ENCODE data around the gene LAIR1.

The LAIR1 gene

DNA sequence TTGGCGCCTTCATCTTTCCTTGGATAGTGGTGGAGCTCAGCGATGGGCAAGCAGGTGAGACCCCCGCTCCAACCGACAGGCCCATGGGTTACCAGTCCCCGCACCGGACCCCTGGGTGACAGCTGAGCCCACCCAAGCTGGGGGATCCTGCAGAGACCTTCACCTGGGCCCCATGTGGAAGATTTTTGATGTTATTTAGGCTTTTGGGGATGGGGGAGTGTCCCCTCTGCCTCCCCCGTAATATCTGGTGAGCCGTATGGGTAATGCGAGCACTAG, 46.8 kb downstream of the LAIR1 start (continued):
- TF ChIP-seq ZNF626 (tag by site-specific recombination; IDR thresholded peaks at IDR 0.05) (no peak), ZNF544 (tag by site-specific recombination; IDR thresholded peaks at IDR 0.05) (no peak), ZNF76 (tag by site-specific recombination; IDR thresholded peaks at IDR 0.05; ENCODE audit: borderline replicate concordance, low read depth) (no peak), KLF8 (tag by site-specific recombination; IDR thresholded peaks at IDR 0.05) (no peak), ZNF747 (tag by site-specific recombination; IDR thresholded peaks at IDR 0.05) (no peak), ZNF2 (tag by site-specific recombination; IDR thresholded peaks at IDR 0.05) (no peak)
- TF ChIP-seq, protein P1, sequence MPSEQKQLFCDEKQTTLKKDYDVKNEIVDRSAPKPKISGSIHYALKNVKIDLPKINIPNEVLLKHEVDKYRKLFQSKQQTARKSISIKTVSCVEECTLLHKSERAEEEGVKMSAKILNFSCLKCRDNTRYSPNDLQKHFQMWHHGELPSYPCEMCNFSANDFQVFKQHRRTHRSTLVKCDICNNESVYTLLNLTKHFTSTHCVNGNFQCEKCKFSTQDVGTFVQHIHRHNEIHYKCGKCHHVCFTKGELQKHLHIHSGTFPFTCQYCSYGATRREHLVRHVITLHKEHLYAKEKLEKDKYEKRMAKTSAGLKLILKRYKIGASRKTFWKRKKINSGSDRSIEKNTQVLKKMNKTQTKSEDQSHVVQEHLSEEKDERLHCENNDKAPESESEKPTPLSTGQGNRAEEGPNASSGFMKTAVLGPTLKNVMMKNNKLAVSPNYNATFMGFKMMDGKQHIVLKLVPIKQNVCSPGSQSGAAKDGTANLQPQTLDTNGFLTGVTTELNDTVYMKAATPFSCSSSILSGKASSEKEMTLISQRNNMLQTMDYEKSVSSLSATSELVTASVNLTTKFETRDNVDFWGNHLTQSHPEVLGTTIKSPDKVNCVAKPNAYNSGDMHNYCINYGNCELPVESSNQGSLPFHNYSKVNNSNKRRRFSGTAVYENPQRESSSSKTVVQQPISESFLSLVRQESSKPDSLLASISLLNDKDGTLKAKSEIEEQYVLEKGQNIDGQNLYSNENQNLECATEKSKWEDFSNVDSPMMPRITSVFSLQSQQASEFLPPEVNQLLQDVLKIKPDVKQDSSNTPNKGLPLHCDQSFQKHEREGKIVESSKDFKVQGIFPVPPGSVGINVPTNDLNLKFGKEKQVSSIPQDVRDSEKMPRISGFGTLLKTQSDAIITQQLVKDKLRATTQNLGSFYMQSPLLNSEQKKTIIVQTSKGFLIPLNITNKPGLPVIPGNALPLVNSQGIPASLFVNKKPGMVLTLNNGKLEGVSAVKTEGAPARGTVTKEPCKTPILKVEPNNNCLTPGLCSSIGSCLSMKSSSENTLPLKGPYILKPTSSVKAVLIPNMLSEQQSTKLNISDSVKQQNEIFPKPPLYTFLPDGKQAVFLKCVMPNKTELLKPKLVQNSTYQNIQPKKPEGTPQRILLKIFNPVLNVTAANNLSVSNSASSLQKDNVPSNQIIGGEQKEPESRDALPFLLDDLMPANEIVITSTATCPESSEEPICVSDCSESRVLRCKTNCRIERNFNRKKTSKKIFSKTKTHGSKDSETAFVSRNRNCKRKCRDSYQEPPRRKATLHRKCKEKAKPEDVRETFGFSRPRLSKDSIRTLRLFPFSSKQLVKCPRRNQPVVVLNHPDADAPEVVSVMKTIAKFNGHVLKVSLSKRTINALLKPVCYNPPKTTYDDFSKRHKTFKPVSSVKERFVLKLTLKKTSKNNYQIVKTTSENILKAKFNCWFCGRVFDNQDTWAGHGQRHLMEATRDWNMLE (tag by site-specific recombination; conservative IDR thresholded peaks at IDR 0.05; ENCODE audit: low read depth) = no peak
- TF ChIP-seq, protein P2, sequence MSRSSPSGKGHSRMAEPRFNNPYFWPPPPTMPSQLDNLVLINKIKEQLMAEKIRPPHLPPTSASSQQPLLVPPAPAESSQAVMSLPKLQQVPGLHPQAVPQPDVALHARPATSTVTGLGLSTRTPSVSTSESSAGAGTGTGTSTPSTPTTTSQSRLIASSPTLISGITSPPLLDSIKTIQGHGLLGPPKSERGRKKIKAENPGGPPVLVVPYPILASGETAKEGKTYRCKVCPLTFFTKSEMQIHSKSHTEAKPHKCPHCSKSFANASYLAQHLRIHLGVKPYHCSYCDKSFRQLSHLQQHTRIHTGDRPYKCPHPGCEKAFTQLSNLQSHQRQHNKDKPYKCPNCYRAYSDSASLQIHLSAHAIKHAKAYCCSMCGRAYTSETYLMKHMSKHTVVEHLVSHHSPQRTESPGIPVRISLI (tag by site-specific recombination; IDR thresholded peaks at IDR 0.05) = no peak

DNA sequence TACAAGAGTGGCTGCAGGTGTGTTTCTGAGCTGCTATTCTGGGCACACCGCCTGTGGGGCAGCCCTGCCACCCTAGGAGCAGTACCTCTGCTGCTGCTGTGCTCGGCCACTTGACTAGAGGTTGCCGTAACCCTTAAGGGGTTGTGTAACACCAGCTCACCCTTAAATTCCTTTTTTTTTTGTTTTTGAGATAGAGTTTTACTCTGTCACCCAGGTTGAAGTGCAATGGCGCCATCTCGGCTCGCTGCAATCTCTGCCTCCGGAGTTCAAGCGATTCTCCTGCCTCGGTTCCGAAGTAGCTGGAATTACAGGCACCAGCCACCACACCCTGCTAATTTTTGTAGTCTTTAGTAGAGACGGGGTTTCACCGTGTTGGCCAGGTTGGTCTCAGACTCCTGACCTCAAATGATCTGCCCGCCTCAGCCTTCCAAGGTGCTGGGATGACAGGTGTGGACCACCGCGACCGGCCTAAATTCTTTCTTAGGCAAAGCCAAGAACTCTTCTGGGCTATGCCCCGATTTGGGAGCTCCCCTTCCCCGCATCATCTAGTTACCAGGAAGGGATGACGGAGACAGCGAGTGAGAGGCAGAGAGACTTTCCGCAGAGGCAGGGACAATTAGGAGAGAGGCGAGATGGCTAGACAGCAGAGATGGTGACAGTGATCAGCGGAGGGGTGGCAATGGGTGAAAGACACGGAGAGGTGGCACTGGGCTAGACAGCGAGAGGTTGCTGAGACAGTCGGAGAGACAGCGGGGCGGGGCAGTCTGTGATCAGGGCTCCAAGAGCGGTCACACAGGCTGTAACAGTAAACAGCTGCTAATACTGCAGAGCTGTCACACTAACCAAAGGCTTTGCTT, 47.4 kb downstream of the LAIR1 start:
- Histone ChIP-seq H3K4me3 (ENCODE audit: low read depth, low read length) (no peak overlapping the region), H3K4me1 (ENCODE audit: control insufficient read depth, insufficient read depth, low read length) (no peaks in the 10 kb centered on the region), H3K36me3 (ENCODE audit: control insufficient read depth in 2 of 2, insufficient read depth in 1 of 2, low read length in 2 of 2) (no peaks in the 10 kb centered on the region), H3K9me3 (ENCODE audit: control insufficient read depth, insufficient read depth, low read depth, low read length) (no peaks in the 10 kb centered on the region; the same call in 1 of the 2 replicates), H3K27ac (ENCODE audit: extremely low read depth, low read depth, low read length) (no peak overlapping the region)
- CTCF ChIA-PET = interaction anchor here (0.6 to 2.3 kb wide), 5 partner anchors 7 to 106 kb away, joined by 3 to 10 read pairs (median 3); no protein-coding TSS in a partner anchor
- POLR2A ChIA-PET = interaction anchor here (1.1 kb wide), 1 partner anchor 116 kb away, joined by 3 read pairs; no protein-coding TSS in a partner anchor
- TF ChIP-seq ZNF837 (tag by site-specific recombination; IDR thresholded peaks at IDR 0.05) (no peak), ZBTB17 (tag by site-specific recombination; IDR thresholded peaks at IDR 0.05) (no peak), TRIM28 (IDR thresholded peaks at IDR 0.05; ENCODE audit: borderline replicate concordance, low read length) (no peak)

DNA sequence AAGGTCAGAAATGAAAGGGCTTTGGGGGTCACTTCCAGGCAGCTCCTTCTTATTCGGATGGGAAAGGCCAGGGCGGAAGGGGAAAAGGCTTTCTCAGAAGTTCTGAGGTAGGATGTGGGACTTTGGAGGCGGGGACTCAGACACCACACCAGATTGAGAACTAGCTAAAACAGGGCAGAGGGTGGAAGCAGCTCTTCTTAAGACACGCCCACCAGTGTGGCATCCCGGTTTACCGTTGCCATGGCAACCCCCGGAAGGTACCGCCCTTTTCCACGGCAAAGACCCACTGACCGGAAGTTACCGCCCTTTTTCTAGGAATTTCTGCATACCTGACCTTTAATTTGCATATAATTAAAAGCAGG, 48.0 kb downstream of the LAIR1 start:
- ChIA-PET CTCF (interaction anchor here (0.5 to 2.3 kb wide), 6 partner anchors 8 to 144 kb away, joined by 3 to 10 read pairs (median 4); partner anchors contain the start of gene TMC4), POLR2A (interaction anchor here (1.1 kb wide), 1 partner anchor 115 kb away, joined by 3 read pairs; no protein-coding TSS in a partner anchor)
- Histone ChIP-seq H3K4me1 (ENCODE audit: control insufficient read depth, insufficient read depth, low read length) (no peaks in the 10 kb centered on the region), H3K36me3 (ENCODE audit: control insufficient read depth in 2 of 2, insufficient read depth in 1 of 2, low read length in 2 of 2) (no peaks in the 10 kb centered on the region), H3K4me3 (ENCODE audit: low read depth, low read length) (no peak overlapping the region), H3K27ac (ENCODE audit: extremely low read depth, low read depth, low read length) (no peak overlapping the region), H3K9me3 (ENCODE audit: control insufficient read depth, insufficient read depth, low read depth, low read length) (no peaks in the 10 kb centered on the region; the same call in 1 of the 2 replicates)
- TF ChIP-seq, protein P3, sequence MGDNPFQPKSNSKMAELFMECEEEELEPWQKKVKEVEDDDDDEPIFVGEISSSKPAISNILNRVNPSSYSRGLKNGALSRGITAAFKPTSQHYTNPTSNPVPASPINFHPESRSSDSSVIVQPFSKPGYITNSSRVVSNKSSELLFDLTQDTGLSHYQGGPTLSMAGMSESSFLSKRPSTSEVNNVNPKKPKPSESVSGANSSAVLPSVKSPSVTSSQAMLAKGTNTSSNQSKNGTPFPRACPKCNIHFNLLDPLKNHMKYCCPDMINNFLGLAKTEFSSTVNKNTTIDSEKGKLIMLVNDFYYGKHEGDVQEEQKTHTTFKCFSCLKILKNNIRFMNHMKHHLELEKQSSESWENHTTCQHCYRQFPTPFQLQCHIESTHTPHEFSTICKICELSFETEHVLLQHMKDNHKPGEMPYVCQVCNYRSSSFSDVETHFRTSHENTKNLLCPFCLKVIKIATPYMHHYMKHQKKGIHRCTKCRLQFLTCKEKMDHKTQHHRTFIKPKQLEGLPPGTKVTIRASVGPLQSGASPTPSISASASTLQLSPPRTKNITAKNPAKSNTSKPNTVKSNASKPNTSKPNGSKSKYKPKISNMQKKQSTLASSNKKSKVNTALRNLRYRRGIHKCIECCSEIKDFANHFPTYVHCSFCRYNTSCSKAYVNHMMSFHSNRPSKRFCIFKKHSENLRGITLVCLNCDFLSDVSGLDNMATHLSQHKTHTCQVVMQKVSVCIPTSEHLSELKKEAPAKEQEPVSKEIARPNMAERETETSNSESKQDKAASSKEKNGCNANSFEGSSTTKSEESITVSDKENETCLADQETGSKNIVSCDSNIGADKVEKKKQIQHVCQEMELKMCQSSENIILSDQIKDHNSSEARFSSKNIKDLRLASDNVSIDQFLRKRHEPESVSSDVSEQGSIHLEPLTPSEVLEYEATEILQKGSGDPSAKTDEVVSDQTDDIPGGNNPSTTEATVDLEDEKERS (tag by site-specific recombination; IDR thresholded peaks at IDR 0.05) = no peak
- no peak for TF ChIP-seq ZNF354C (tag by site-specific recombination; IDR thresholded peaks at IDR 0.05; ENCODE audit: borderline replicate concordance, low read depth)
- TF ChIP-seq ZNF23 (tag by site-specific recombination; IDR thresholded peaks at IDR 0.05; ENCODE audit: borderline replicate concordance) = no peak
- TF ChIP-seq, protein P4, sequence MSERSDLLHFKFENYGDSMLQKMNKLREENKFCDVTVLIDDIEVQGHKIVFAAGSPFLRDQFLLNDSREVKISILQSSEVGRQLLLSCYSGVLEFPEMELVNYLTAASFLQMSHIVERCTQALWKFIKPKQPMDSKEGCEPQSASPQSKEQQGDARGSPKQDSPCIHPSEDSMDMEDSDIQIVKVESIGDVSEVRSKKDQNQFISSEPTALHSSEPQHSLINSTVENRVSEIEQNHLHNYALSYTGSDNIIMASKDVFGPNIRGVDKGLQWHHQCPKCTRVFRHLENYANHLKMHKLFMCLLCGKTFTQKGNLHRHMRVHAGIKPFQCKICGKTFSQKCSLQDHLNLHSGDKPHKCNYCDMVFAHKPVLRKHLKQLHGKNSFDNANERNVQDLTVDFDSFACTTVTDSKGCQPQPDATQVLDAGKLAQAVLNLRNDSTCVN (tag by site-specific recombination; optimal IDR thresholded peaks at IDR 0.05) = no peak
- no peak for TF ChIP-seq IKZF3 (tag by site-specific recombination; IDR thresholded peaks at IDR 0.05)
- no peak for TF ChIP-seq MEIS1 (CRISPR knock-in tag; IDR thresholded peaks at IDR 0.05; ENCODE audit: borderline replicate concordance)
- TF ChIP-seq SP2 (tag by site-specific recombination; IDR thresholded peaks at IDR 0.05) = no peak
- no peak for TF ChIP-seq ZNF433 (tag by site-specific recombination; IDR thresholded peaks at IDR 0.05; ENCODE audit: low read depth)
